Stimulated activated naive CD4-positive, alpha-beta T cell treated with Interleukin-2 at 50 U/mL for 16 hours (primary cell): ENCODE data around the gene MCOLN1.

Experiments
- DNase-seq: peaks from one replicate; lab custom pipeline; 2025; lab: John Stamatoyannopoulos, UW

The MCOLN1 gene

GRCh38 chr19:7542556-7543348, 20.3 kb downstream of the MCOLN1 start:
- no peak for DNase-seq

DNA sequence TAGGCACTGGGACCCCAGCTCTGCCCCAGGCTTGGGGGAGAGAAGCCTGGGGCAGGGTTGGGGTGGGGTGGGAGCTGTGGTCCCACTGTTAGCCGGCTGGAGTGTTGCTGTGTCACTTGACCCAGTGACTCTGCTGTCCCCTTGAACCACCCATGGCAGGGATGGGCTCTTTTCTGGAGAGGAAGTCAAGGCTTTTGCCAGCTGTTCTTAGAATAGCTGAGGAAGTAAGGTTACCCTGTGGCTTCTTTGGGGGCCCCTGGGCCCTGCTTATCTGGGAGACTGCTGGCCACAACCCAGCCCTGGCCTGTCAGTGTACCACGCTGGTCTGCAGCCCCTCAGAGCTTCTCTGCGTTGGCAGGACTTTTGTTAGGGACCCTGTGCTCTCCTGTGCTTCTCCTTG, 22.2 kb downstream of the MCOLN1 start:
- no peak for DNase-seq

DNA sequence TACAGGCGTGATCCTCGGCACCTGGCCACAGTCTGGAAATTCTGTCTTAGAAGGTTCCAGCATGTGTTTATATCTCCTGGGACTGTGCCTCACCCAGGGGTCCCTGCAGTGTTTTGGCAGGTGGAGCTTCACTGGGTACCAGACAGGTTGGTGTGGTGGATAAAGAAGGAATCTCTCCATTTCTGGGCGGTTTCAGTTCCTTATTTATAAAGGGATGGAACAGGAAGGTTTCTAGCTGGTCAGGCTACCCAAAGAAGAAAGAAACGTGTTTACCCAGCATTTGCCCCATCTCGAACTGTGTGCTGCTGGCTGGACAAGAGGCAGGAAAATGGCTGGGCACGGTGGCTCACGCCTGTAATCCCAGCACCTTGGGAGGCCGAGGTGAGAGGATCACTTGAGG, 22.9 kb downstream of the MCOLN1 start:
- DNase-seq: no peak

DNA sequence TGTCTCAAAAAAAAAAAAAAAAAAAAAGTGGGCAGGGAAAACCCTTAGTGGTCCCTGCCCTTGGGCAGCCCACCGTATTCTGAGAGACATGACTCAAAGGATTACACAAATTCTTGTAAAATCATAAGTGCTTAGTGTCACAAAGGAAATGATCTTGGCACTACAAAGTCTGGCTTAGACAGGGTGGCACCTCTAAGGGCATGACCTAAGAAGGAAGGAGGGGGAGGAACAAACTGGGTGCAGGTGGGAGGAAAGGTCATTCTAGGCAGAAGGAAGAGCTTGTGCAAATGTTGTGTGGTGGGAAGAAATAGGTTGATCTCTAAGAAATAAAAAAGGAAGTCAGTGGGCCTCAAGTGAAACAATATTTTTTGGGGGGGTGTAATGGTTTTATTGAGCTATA, 23.5 kb downstream of the MCOLN1 start:
- no peak for DNase-seq

DNA sequence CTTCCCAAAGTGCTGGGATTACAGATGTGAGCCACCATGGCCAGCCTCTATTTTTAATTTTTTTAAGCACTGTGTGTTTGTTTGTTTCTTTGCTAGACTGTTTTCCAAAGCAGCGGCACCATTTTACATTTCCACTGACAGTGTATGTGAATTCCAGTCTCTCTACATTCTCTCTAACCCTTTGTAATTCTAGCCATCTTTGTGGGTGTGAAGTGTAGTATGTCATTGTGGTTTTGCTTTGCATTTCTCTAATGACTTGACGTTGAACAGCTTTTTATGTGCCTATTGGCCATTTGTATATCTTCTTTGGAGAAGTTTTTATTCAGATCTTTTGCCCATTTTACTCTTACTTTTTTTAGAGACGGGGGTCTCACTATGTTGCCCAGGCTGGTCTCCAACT, 24.7 kb downstream of the MCOLN1 start:
- no peak for DNase-seq

DNA sequence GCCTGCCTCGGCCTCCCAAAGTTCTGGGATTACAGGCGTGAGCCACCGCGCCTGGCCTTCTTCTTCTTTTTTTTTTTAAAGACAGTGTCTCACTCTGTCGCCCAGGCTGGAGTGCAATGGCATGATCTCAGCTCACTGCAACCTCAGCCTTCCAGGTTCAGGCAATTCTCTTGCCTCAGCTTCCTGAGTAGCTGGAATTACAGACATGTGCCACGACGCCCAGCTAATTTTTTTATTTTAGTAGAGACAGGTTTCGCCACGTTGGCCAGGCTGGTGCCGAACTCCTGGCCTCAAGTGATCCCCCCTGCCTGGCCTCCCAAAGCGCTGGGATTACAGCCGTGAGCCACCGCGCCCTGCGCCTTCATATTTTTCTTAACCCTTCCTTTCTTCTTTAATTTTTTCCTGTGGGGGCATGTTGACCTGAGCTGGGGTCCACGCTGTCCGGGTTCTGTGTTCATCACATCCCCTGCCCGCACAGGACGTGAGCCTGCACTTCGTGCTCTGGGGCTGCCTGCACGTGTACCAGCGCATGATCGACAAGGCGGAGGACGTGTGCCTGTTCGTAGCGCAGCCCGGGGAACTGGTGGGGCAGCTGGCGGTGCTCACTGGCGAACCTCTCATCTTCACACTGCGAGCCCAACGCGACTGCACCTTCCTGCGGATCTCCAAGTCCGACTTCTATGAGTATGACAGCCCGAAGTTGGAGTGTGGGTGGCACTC, 27.2 kb downstream of the MCOLN1 start:
- no peak for DNase-seq

DNA sequence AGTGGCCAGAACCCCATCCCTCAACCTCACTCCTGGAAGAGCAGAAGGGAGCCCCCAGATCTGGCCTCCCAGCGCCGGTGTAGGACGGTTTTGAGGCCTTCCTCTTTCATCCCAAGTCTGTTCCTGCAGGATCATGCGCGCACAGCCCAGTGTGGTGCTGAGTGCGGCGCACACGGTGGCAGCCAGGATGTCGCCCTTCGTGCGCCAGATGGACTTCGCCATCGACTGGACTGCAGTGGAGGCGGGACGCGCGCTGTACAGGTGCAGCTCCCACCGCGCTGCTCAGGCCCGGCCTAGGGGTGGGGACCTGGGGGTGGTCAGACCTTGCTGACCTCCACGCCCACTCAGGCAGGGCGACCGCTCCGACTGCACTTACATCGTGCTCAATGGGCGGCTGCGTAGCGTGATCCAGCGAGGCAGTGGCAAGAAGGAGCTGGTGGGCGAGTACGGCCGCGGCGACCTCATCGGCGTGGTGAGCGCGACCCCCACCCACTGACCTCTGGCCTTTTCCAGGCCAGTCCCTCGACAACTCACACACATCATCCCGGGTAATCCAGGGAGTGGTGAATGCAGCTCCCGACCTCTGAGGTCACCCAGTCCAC, 27.8 kb downstream of the MCOLN1 start:
- no peak for DNase-seq

DNA sequence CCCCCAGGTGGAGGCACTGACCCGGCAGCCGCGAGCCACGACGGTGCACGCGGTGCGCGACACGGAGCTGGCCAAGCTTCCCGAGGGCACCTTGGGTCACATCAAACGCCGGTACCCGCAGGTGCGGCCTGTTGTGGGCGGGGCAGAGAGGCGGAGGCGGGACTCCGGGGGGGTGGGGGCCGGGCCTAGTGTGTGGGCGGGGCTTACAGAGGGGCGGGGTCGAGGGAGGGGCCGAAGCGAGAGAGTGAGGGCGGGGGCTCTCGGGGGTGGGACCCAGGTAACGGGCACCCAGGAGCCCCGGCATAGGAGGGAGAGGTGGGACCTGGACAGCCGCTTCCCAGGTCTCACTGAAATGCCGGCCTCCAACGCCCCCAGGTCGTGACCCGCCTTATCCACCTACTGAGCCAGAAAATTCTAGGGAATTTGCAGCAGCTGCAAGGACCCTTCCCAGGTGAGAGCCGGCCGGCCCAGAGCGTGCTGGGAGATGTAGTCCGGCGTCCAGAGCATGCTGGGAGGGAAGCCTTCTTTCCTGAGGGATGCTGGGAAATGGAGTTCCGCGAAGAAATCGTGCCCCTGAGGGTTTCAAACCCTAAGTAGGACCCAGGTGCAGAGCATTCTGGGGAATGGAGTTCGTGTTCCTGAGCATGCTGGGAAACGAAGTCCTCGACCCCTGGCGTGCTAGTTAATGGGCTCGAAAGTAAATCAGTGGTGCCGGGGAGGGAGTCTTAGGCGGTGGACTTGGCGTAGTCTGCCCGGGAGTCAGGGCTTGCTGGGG, 28.8 kb downstream of the MCOLN1 start:
- DNase-seq: no peak

- no peak for DNase-seq
These were observed 30.4 kb downstream of the MCOLN1 start for GRCh38 chr19:7552781-7553180.

GRCh38 chr19:7554565-7554964, 32.1 kb downstream of the MCOLN1 start:
- no peak for DNase-seq

DNA sequence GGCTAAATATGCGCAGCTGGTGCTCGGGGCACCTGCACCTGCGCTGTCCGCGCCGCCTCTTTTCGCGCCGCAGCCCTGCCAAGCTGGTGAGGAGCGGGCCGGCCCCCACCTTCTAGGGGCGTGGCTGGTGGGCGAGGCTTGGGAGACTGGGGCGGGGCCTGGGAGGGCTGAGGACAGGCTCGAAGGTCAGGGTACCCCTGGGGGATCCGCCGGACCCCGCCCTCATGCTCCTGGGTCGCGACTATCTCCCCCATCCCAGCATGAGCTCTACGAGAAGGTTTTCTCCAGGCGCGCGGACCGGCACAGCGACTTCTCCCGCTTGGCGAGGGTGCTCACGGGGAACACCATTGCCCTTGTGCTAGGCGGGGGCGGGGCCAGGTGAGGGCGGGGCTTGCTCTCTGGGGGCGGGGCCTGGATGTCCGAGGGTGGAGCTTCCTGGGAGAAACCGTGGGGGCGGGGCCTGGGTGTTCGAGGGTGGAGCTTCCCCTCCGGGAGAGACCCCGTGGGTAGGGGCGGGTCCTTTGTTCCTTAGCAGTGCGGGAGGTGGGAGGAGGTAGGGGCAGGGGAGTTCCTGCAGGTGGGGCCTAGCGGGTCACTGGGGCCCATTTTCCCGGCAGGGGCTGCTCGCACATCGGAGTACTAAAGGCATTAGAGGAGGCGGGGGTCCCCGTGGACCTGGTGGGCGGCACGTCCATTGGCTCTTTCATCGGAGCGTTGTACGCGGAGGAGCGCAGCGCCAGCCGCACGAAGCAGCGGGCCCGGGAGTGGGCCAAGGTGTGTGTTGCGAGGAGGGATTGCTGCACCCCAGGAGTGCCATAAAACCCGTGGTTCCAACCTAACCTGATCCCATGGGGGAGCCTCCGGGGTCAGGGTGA, 32.8 kb downstream of the MCOLN1 start:
- no peak for DNase-seq

- no peak for DNase-seq
These were observed 34.4 kb downstream of the MCOLN1 start for GRCh38 chr19:7556696-7557315.

GRCh38 chr19:7558667-7559066, 36.2 kb downstream of the MCOLN1 start:
- DNase-seq: no peak

- DNase-seq: no peak
These were observed 36.7 kb downstream of the MCOLN1 start for GRCh38 chr19:7559102-7559501.

DNA sequence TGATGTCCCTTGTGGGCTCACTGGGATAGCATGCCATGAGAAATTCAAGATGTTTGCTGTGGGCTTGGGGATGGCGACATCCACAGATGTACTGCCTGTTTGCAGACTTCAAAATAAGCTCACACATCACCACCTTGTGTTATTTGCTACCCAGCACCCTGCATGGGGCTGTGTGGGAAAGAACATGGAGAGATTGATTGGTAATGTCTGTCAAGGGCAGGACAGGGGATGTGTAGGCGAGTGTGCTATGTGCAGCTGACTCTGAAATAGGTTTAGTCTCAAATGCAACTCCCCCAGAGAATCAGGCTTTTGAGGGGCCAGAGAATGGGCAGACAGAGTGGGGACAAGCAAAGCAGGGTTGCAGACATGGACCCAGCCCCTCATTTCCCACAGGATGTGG, 37.8 kb downstream of the MCOLN1 start:
- no peak for DNase-seq

GRCh38 chr19:7561325-7561724, 38.9 kb downstream of the MCOLN1 start:
- no peak for DNase-seq

DNA sequence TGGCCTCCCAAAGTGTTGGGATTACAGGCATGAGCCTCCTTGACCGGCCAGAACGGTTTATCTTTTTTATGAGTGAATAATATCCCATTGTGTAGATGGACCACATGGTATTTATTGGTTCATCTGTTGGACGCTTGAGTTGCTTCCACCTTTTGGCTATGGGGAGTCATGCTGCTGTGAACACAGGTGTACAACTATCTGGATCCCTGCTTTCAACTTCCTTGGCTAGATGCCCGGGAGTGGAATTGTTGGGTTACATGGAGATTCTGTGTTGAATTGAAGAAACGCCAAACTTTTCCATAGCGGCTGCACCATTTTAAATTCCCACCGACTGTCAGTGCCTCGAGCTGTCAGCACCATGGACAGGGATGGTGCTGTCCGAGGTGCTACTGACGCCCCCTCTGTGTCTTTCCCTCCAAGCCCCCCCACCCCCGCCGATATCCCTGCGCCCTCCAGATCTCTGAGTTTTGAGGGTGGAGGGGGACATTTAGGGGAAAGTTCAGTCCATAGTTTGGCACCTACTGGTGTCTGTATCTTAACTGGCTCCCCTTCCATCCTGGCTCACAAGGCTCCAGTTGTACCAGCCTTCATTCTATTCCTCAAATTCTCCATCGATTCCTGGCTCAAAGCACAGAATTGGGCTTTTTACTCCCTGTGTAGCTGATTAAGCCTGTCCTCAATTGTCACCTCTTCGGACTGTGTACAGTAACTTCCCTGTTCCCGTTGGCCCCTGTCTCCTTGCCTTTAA, 40.4 kb downstream of the MCOLN1 start:
- no peak for DNase-seq

DNA sequence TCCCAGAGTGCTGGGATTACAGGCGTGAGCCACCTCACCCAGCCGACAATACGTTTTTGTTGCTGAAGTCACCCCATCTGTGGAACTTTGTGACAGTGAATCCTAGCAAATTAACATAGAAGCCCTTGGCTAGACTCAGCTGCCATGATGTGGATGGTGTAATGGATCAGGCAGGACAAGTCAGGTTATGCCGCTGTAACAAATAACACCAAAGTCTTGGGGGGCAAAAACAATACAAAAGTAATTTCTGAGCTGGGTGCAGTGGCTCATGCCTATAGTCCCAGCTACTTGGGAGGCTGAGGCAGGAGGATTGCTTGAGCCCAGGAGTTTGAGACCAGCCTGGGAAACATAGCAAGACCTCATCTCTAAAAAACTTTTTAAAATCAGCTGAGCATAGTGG, 42.4 kb downstream of the MCOLN1 start:
- no peak for DNase-seq

GRCh38 chr19:7565332-7565731, 42.9 kb downstream of the MCOLN1 start:
- no peak for DNase-seq

- DNase-seq: no peak
These were observed 48.3 kb downstream of the MCOLN1 start for GRCh38 chr19:7570761-7571160.
